CD14-positive monocyte (primary cell): ENCODE measurements around the gene MARCHF9. TPM values are rescaled to one million over a fixed set of nuclear protein-coding genes. Genes with fewer than 3 reads are reported as not detected.

ENCODE experiments used
- DNase-seq, 3 donors: peaks; one replicate each; pipeline ENCODE4 v3.0.0-alpha.2; 2011 to 2022
- H2AFZ ChIP-seq: 2 replicates; pipeline ENCODE4 v1.6.0; 2012; ENCODE audit warnings: mild to moderate bottlenecking, low read depth, low read length, inconsistent platforms; ENCODE audit not compliant: insufficient read depth, poor library complexity, severe bottlenecking
- H3K27ac ChIP-seq, 2 donors: 1 replicate in 1 of 2; 2 replicates in 1 of 2; pipeline ENCODE4 v1.5.1; 2012 to 2013; ENCODE audit warnings: low read length in 2 of 2, control low read depth in 1 of 2, inconsistent platforms in 1 of 2, low read depth in 1 of 2, mild to moderate bottlenecking in 1 of 2
- H3K27me3 ChIP-seq, 2 donors: one replicate each; pipeline versions ENCODE4 v1.6.0 to v1.6.1; 2011 to 2013; ENCODE audit warnings: low read length in 2 of 2; ENCODE audit not compliant: control insufficient read depth in 2 of 2, insufficient read depth in 2 of 2
- H3K36me3 ChIP-seq, 2 donors: replicated peaks in 1 of 2; 1 replicate in 1 of 2; 2 replicates in 1 of 2; pipeline versions ENCODE4 v1.5.1 to v1.6.1; 2012 to 2013; ENCODE audit warnings: low read length in 2 of 2, control low read depth in 1 of 2, inconsistent platforms in 1 of 2, mild to moderate bottlenecking in 1 of 2; ENCODE audit not compliant: insufficient read depth in 2 of 2, control insufficient read depth in 1 of 2
- H3K4me1 ChIP-seq, 2 donors: 1 replicate in 1 of 2; 2 replicates in 1 of 2; pipeline versions ENCODE4 v1.5.1 to v1.6.1; 2012 to 2013; ENCODE audit warnings: low read length in 2 of 2, control low read depth in 1 of 2, inconsistent platforms in 1 of 2, mild to moderate bottlenecking in 1 of 2, moderate library complexity in 1 of 2; ENCODE audit not compliant: insufficient read depth in 2 of 2, control insufficient read depth in 1 of 2
- H3K4me2 ChIP-seq: replicated peaks from 2 replicates; pipeline ENCODE3; 2012; ENCODE audit warnings: low read length, moderate library complexity, mild to moderate bottlenecking; ENCODE audit not compliant: poor library complexity, severe bottlenecking; ENCODE audit errors: extremely low read depth
- H3K4me3 ChIP-seq, 3 experiments: fragments of 200-600 bp in 1 of 3; sonication (generic) in 1 of 3; replicated peaks in 1 of 3; 1 replicate in 2 of 3; 2 replicates in 1 of 3; pipeline ENCODE4 v1.5.1; 2011 to 2013; ENCODE audit warnings: low read length in 3 of 3, mild to moderate bottlenecking in 3 of 3, control low read depth in 2 of 3, low read depth in 2 of 3, inconsistent platforms in 1 of 3, moderate library complexity in 1 of 3
- H3K79me2 ChIP-seq: 2 replicates; pipeline ENCODE4 v1.6.0; 2012; ENCODE audit warnings: mild to moderate bottlenecking, control low read depth, inconsistent platforms, low read length, moderate library complexity; ENCODE audit not compliant: insufficient read depth
- H3K9ac ChIP-seq: 2 replicates; pipeline ENCODE4 v1.6.0; 2017; ENCODE audit warnings: low read length, mild to moderate bottlenecking; ENCODE audit not compliant: insufficient read depth, poor library complexity, severe bottlenecking
- H3K9me3 ChIP-seq, 2 donors: replicated peaks in 1 of 2; 1 replicate in 1 of 2; 2 replicates in 1 of 2; pipeline versions ENCODE4 v1.5.1 to v1.6.1; 2012 to 2013; ENCODE audit warnings: low read length in 2 of 2, control low read depth in 1 of 2; ENCODE audit not compliant: control insufficient read depth in 1 of 2, insufficient read depth in 1 of 2
- H4K20me1 ChIP-seq: 2 replicates; pipeline ENCODE4 v1.6.0; 2012; ENCODE audit warnings: mild to moderate bottlenecking, low read length, control low read depth, moderate library complexity; ENCODE audit not compliant: insufficient read depth
- H3K27ac Mint-ChIP-seq, 7 donors: one replicate each; pipeline ENCODE4 v1.8.0; 2020; ENCODE audit warnings: mild to moderate bottlenecking in 7 of 7, mixed read lengths in 7 of 7, moderate library complexity in 6 of 7, inconsistent platforms in 2 of 7
- H3K27me3 Mint-ChIP-seq, 3 donors: one replicate each; pipeline ENCODE4 v1.8.0; 2021 to 2022; ENCODE audit warnings: low read depth in 3 of 3, mild to moderate bottlenecking in 3 of 3, mixed read lengths in 3 of 3, moderate library complexity in 3 of 3, inconsistent platforms in 1 of 3
- H3K36me3 Mint-ChIP-seq, 2 donors: one replicate each; pipeline ENCODE4 v1.8.0; 2020; ENCODE audit warnings: mixed read lengths in 2 of 2, inconsistent platforms in 1 of 2, mild to moderate bottlenecking in 1 of 2
- H3K4me1 Mint-ChIP-seq: one replicate; pipeline ENCODE4 v1.8.0; 2020; ENCODE audit warnings: mild to moderate bottlenecking, mixed read lengths
- H3K4me3 Mint-ChIP-seq, 2 donors: one replicate each; pipeline ENCODE4 v1.8.0; 2020; ENCODE audit warnings: mild to moderate bottlenecking in 2 of 2, mixed read lengths in 2 of 2, moderate library complexity in 1 of 2
- H3K9me3 Mint-ChIP-seq, 7 donors: one replicate each; pipeline ENCODE4 v1.8.0; 2020 to 2022; ENCODE audit warnings: mixed read lengths in 7 of 7, mild to moderate bottlenecking in 6 of 7, moderate library complexity in 6 of 7, inconsistent platforms in 2 of 7
- CTCF ChIP-seq: fragments of 200-600 bp; IDR thresholded peaks from one replicate; pipeline ENCODE4 v1.8.0; 2022; ENCODE audit warnings: antibody characterized with exemption, mild to moderate bottlenecking
- WGBS: methylation state at CpG from one replicate; pipeline ENCODE4 v1.1.5; 2013; ENCODE audit warnings: missing lambda C conversion rate; ENCODE audit not compliant: insufficient coverage; 5-methylcytosine and 5-hydroxymethylcytosine counted together
- intact Hi-C, 2 donors: fragments of 100-400 bp; cut with micrococcal nuclease; formaldehyde crosslinking; loops; one replicate each; pipeline versions ENCODE4 v1.15.0 to v1.15.1; 2023
- polyA plus RNA-seq, 3 donors: library from polyadenylated mRNA; depleted of rRNA in 1 of 3; unstranded in 2 of 3; stranded (reverse) in 1 of 3; fragments of 300-500 nt in 2 of 3; fragments of >200 nt in 1 of 3; fragmentation: Illumina TruSeq in 2 of 3; gene quantifications; 1 replicate in 2 of 3; 2 replicates in 1 of 3; pipeline ENCODE4 v1.2.3, GENCODE V29; 2012 to 2021

MARCHF9 gene
- polyA plus RNA-seq, 3 donors: 0.14 to 9.5 (median 0.23) TPM

- Histone ChIP-seq H3K27me3 (no peaks in the 10 kb centered on the region), H3K9me3 (no peaks in the 10 kb centered on the region), H3K4me2 (peak within 1 kb of the TSS; percentile 83), H3K79me2 (peaks cover 17% of the 10 kb centered on the region), H3K4me1 (peaks cover 37 to 39% of the 10 kb centered on the region in 2 donors), H3K27ac (peak within 1 kb of the TSS; percentile 43 to 81), H3K9ac (peak within 1 kb of the TSS; percentile 77), H4K20me1 (no peaks in the 10 kb centered on the region), H2AFZ (peak within 1 kb of the TSS; percentile 87), H3K4me3 (peak within 1 kb of the TSS; percentile 63 to 87 (median 82)), H3K36me3 (peaks cover 25 to 28% of the 10 kb centered on the region in 2 donors)
- peaks cover 23 to 24% of the 10 kb centered on the region in 2 donors for H3K36me3 Mint-ChIP-seq
- peak within 1 kb of the TSS; percentile 99 to 100 for H3K4me3 Mint-ChIP-seq
- H3K27ac Mint-ChIP-seq: peak within 1 kb of the TSS; percentile 91 to 98 (median 95)
- peaks cover 0 to 3% (median 0%) of the 10 kb centered on the region in 3 donors for H3K27me3 Mint-ChIP-seq
- intact Hi-C loops: loop anchor here in 1 of 2 donors (5.0 kb wide), 1 partner anchor 64 kb away; the partner anchor contains the start of gene CTDSP2
- H3K9me3 Mint-ChIP-seq: peaks cover 0 to 2% (median 0%) of the 10 kb centered on the region in 7 donors
- 1% methylated on average over 43 of the region's 45 CpGs for WGBS
- DNase-seq: peak; percentile 91 to 93 (median 92)
- peak; percentile 94 for TF ChIP-seq CTCF
- H3K4me1 Mint-ChIP-seq: peaks cover 41% of the 10 kb centered on the region
Measured at GRCh38 chr12:57782608-57783465, 27.9 kb downstream of the MARCHF9 start, which contains the start of gene TSFM. TSS of gene TSFM (plus strand) at chr12:57782787. CDS start at chr12:57782802, 15 bp downstream.

GRCh38 chr12:57783466-57783801 is 28.5 kb downstream of the MARCHF9 start:
- peaks cover 0 to 3% (median 0%) of the 10 kb centered on the region in 3 donors for H3K27me3 Mint-ChIP-seq
- no peaks in the 10 kb centered on the region for H3K27me3 ChIP-seq
- no peaks in the 10 kb centered on the region for H3K9me3 ChIP-seq
- H3K79me2 ChIP-seq: peaks cover 17% of the 10 kb centered on the region
- peaks cover 37 to 39% of the 10 kb centered on the region in 2 donors for H3K4me1 ChIP-seq
- WGBS: 96% methylated on average over 8 of the region's 12 CpGs
- peaks cover 27 to 34% of the 10 kb centered on the region in 2 donors for H3K36me3 ChIP-seq
- H3K4me3 Mint-ChIP-seq: peak overlapping the region; percentile 99 to 100
- H3K4me2 ChIP-seq: peak overlapping the region; percentile 83
- intact Hi-C loops: loop anchor here in 1 of 2 donors (5.0 kb wide), 1 partner anchor 64 kb away; the partner anchor contains the start of gene CTDSP2
- H3K36me3 Mint-ChIP-seq: peaks cover 27 to 29% of the 10 kb centered on the region in 2 donors
- peak overlapping the region in 1 of 2 donors; percentile 81 for H3K27ac ChIP-seq
- no peak for DNase-seq
- TF ChIP-seq CTCF: no peak
- peak overlapping the region; percentile 77 for H3K9ac ChIP-seq
- peaks cover 41% of the 10 kb centered on the region for H3K4me1 Mint-ChIP-seq
- H3K9me3 Mint-ChIP-seq: peaks cover 0 to 2% (median 0%) of the 10 kb centered on the region in 7 donors
- H2AFZ ChIP-seq: peak overlapping the region; percentile 87
- no peaks in the 10 kb centered on the region for H4K20me1 ChIP-seq
- H3K4me3 ChIP-seq: peak overlapping the region; percentile 63 to 87 (median 82)
- peak overlapping the region in 4 of 7 donors; percentile 69 to 98 (median 83) for H3K27ac Mint-ChIP-seq
